ENCODE measurements around the gene NRROS. TPM values are rescaled to one million over a fixed set of nuclear protein-coding genes. Genes with fewer than 3 reads are reported as not detected.

Gene NRROS
- total RNA-seq, 1 donor = 2.9 TPM

DNA sequence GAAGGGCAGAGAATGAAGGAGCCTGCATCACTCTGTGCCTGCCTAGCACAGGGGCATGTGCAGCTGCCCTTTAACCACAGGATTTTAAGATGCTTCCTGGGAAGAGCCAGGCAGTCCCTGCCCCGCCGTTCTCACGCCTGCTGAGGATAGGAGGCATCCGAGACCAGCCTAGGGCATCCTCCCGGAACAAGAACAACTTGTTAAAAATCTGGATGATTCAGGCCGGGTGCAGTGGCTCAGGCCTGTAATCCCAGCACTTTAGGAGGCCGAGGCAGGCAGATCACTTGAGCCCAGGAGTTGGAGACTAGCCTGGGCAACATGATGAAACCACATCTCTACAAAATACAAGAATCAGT, 15.2 kb downstream of the NRROS start:
- no peak overlapping the region for H3K4me3 ChIP-seq (ENCODE audit: low read depth, low read length)
- TF ChIP-seq, protein P1, sequence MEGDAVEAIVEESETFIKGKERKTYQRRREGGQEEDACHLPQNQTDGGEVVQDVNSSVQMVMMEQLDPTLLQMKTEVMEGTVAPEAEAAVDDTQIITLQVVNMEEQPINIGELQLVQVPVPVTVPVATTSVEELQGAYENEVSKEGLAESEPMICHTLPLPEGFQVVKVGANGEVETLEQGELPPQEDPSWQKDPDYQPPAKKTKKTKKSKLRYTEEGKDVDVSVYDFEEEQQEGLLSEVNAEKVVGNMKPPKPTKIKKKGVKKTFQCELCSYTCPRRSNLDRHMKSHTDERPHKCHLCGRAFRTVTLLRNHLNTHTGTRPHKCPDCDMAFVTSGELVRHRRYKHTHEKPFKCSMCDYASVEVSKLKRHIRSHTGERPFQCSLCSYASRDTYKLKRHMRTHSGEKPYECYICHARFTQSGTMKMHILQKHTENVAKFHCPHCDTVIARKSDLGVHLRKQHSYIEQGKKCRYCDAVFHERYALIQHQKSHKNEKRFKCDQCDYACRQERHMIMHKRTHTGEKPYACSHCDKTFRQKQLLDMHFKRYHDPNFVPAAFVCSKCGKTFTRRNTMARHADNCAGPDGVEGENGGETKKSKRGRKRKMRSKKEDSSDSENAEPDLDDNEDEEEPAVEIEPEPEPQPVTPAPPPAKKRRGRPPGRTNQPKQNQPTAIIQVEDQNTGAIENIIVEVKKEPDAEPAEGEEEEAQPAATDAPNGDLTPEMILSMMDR (IDR thresholded peaks at IDR 0.05; ENCODE audit: insufficient read depth, low read length) = no peak
- DNase-seq (ENCODE audit: low read depth) = no peak

DNA sequence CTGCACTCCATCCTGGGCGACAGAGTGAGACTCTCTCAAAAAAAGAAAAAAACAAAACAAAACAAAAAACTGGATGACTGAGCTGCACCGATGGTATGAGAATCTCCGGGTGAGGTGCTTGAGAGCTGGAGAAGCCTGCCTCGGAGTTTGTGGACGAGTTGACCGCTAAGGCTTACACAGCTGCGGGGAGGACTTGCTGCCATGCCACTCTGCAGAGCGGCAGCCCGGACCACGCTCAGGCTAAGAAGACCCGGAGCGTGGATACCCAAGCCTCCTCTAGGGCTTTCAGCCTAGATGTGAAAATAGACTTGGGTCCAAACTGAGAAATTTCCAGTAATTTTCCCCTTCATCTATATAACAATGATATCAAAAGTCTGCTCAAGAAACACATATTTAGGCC, 16.0 kb downstream of the NRROS start:
- H3K4me3 ChIP-seq (ENCODE audit: low read depth, low read length) = no peak overlapping the region
- no peak for DNase-seq (ENCODE audit: low read depth)
- TF ChIP-seq, protein P1 (IDR thresholded peaks at IDR 0.05; ENCODE audit: insufficient read depth, low read length) = no peak

DNA sequence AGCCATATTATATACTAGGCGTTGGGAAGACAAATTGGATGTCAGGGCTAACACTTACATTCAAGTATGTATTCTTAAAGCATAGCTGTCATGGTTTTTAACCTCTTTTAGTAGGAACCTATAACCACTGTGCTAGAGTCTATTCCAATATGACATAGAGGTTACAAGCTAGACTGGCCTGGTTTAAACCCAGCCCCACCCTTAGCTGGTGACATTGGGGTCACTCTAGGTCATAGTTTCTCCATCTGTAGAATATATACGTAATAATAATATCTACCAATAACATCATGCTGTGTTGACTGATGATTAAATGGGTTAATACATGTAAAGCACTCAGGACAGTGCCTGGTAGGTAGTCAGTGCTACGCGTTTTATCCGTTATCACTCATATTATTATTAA, 16.7 kb downstream of the NRROS start:
- TF ChIP-seq, protein P1 (IDR thresholded peaks at IDR 0.05; ENCODE audit: insufficient read depth, low read length) = no peak
- no peak for DNase-seq (ENCODE audit: low read depth)
- no peak overlapping the region for H3K4me3 ChIP-seq (ENCODE audit: low read depth, low read length)

DNA sequence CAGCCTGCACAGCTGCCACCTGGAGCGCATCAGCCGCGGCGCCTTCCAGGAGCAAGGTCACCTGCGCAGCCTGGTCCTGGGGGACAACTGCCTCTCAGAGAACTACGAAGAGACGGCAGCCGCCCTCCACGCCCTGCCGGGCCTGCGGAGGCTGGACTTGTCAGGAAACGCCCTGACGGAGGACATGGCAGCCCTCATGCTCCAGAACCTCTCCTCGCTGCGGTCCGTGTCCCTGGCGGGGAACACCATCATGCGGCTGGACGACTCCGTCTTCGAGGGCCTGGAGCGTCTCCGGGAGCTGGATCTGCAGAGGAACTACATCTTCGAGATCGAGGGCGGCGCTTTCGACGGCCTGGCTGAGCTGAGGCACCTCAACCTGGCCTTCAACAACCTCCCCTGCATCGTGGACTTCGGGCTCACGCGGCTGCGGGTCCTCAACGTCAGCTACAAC, 20.4 kb downstream of the NRROS start:
- no peak for DNase-seq (ENCODE audit: low read depth)
- H3K4me3 ChIP-seq (ENCODE audit: low read depth, low read length) = no peak overlapping the region
- TF ChIP-seq, protein P1 (IDR thresholded peaks at IDR 0.05; ENCODE audit: insufficient read depth, low read length) = no peak

DNA sequence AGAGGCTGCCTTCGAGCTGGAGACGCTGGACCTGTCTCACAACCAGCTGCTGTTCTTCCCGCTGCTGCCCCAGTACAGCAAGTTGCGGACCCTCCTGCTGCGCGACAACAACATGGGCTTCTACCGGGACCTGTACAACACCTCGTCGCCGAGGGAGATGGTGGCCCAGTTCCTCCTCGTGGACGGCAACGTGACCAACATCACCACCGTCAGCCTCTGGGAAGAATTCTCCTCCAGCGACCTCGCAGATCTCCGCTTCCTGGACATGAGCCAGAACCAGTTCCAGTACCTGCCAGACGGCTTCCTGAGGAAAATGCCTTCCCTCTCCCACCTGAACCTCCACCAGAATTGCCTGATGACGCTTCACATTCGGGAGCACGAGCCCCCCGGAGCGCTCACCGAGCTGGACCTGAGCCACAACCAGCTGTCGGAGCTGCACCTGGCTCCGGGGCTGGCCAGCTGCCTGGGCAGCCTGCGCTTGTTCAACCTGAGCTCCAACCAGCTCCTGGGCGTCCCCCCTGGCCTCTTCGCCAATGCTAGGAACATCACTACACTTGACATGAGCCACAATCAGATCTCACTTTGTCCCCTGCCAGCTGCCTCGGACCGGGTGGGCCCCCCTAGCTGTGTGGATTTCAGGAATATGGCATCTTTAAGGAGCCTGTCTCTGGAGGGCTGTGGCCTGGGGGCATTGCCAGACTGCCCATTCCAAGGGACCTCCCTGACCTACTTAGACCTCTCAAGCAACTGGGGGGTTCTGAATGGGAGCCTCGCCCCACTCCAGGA, 21.1 kb downstream of the NRROS start:
- no peak overlapping the region for H3K4me3 ChIP-seq (ENCODE audit: low read depth, low read length)
- DNase-seq (ENCODE audit: low read depth) = no peak
- TF ChIP-seq, protein P1 (IDR thresholded peaks at IDR 0.05; ENCODE audit: insufficient read depth, low read length) = no peak

DNA sequence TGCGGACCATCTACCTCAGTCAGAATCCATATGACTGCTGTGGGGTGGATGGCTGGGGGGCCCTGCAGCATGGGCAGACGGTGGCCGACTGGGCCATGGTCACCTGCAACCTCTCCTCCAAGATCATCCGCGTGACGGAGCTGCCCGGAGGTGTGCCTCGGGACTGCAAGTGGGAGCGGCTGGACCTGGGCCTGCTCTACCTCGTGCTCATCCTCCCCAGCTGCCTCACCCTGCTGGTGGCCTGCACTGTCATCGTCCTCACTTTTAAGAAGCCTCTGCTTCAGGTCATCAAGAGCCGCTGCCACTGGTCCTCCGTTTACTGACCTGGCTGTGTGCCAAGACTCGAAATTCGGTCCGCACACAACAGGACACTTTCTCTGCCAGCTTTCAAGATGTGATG, 21.9 kb downstream of the NRROS start:
- TF ChIP-seq, protein P1 (IDR thresholded peaks at IDR 0.05; ENCODE audit: insufficient read depth, low read length) = no peak
- no peak for DNase-seq (ENCODE audit: low read depth)
- no peak overlapping the region for H3K4me3 ChIP-seq (ENCODE audit: low read depth, low read length)

DNA sequence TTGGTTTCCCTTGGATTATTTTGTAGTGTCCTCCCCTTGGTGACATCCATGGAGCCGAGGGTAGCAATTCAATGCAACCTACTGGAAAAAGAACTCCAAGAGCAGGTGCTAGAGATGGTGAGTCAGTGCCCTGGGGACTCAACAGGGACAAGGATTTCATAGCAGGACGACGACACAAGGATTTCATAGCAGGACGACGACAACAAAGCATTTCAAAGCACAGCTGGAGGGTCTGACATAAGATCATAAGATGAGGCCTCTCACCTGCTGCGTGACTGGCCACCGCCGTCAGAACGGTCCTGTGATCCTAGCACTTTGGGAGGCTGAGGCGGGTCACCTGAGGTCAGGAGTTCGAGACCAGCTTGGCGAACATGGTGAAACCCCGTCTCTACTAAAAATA, 22.5 kb downstream of the NRROS start:
- H3K4me3 ChIP-seq (ENCODE audit: low read depth, low read length) = no peak overlapping the region
- TF ChIP-seq, protein P1 (IDR thresholded peaks at IDR 0.05; ENCODE audit: insufficient read depth, low read length) = no peak
- DNase-seq (ENCODE audit: low read depth) = no peak
